Smooth muscle cell (in vitro differentiated cells): ENCODE results near the gene COPZ1. TPM values are rescaled to one million over a fixed set of nuclear protein-coding genes. Genes with fewer than 3 reads are reported as not detected.

Experiments
- DNase-seq: peaks from one replicate; lab custom pipeline; 2025; ENCODE audit not compliant: unreplicated experiment; lab: John Stamatoyannopoulos, UW
- H2AFZ ChIP-seq: fragments of 200-600 bp; sonication (generic); 2 replicates; pipeline ENCODE4 v1.6.0; 2016; ENCODE audit warnings: antibody characterized with exemption, low read depth, mild to moderate bottlenecking
- H3F3A ChIP-seq: fragments of 200-600 bp; sonication (generic); 2 replicates; pipeline ENCODE4 v1.6.0; 2017; ENCODE audit warnings: antibody characterized with exemption, low read depth
- H3K27ac ChIP-seq: fragments of 200-600 bp; sonication (generic); 2 replicates; pipeline ENCODE4 v1.5.1; 2016; ENCODE audit warnings: low read depth, mild to moderate bottlenecking
- H3K27me3 ChIP-seq: fragments of 200-600 bp; sonication (generic); 2 replicates; pipeline ENCODE4 v1.6.1; 2016; ENCODE audit warnings: low read depth, mild to moderate bottlenecking
- H3K36me3 ChIP-seq: fragments of 200-600 bp; sonication (generic); 2 replicates; pipeline ENCODE4 v1.5.1; 2016; ENCODE audit warnings: low read depth
- H3K4me1 ChIP-seq: fragments of 200-600 bp; sonication (generic); 2 replicates; pipeline ENCODE4 v1.5.1; 2016; ENCODE audit warnings: low read depth
- H3K4me2 ChIP-seq: fragments of 200-600 bp; sonication (generic); 2 replicates; pipeline ENCODE4 v1.6.0; 2016; ENCODE audit warnings: mild to moderate bottlenecking
- H3K4me3 ChIP-seq: fragments of 200-600 bp; sonication (generic); 2 replicates; pipeline ENCODE4 v1.5.1; 2016; ENCODE audit warnings: mild to moderate bottlenecking
- H3K79me2 ChIP-seq: fragments of 200-600 bp; sonication (generic); 2 replicates; pipeline ENCODE4 v1.6.0; 2016; ENCODE audit warnings: low read depth, mild to moderate bottlenecking
- H3K9ac ChIP-seq: fragments of 200-600 bp; sonication (generic); 2 replicates; pipeline ENCODE4 v1.6.0; 2016; ENCODE audit warnings: low read depth
- H3K9me3 ChIP-seq: fragments of 200-600 bp; sonication (generic); replicated peaks from 2 replicates; pipeline ENCODE4 v1.5.1; 2016; ENCODE audit warnings: low read depth
- H4K20me1 ChIP-seq: fragments of 200-600 bp; sonication (generic); 2 replicates; pipeline ENCODE4 v1.6.0; 2016; ENCODE audit warnings: low read depth
- CTCF ChIP-seq: fragments of 200-600 bp; sonication (generic); IDR thresholded peaks from 2 replicates; pipeline ENCODE4 v1.5.1; 2017; ENCODE audit warnings: borderline replicate concordance, mild to moderate bottlenecking, antibody characterized with exemption; ENCODE audit not compliant: insufficient read depth, poor library complexity, severe bottlenecking
- WGBS: methylation state at CpG from one replicate; pipeline ENCODE4 v1.1.7; 2016; ENCODE audit warnings: low lambda C conversion rate; 5-methylcytosine and 5-hydroxymethylcytosine counted together
- polyA plus RNA-seq: library from polyadenylated mRNA; unstranded; fragments of >200 nt; fragmentation: Nextera tagmentation; extraction: Ambion mirVana; gene quantifications from 2 replicates; pipeline ENCODE4 v1.2.1, GENCODE V29; 2016
- total RNA-seq: library from RNA; depleted of rRNA; stranded (reverse); fragments of >200 nt; gene quantifications from 2 replicates; pipeline ENCODE4 v1.2.3, GENCODE V29; 2014

The COPZ1 gene
- total and polyA plus RNA-seq, 2 experiments from 2014 or later, result 147 to 214 TPM

GRCh38 chr12:54300225-54300731, 24.7 kb upstream of the COPZ1 start:
- Histone ChIP-seq H3K9ac (no peak overlapping the region), H3K36me3 (no peaks in the 10 kb centered on the region), H3K4me3 (peak overlapping the region; percentile 34), H3K27me3 (no peaks in the 10 kb centered on the region), H3K4me1 (peaks cover 26% of the 10 kb centered on the region), H4K20me1 (no peaks in the 10 kb centered on the region), H3K27ac (no peak overlapping the region), H3F3A (no peaks in the 10 kb centered on the region), H3K4me2 (peak overlapping the region; percentile 82), H3K9me3 (no peaks in the 10 kb centered on the region), H3K79me2 (no peaks in the 10 kb centered on the region), H2AFZ (peak overlapping the region; percentile 40)
- no peak for TF ChIP-seq CTCF
- 50% methylated on average over 3 of the region's 3 CpGs for WGBS
- no peak for DNase-seq

GRCh38 chr12:54300732-54301427, 24.1 kb upstream of the COPZ1 start, which contains the start of gene NFE2:
Gene NFE2 (minus strand): TSS chr12:54301015. CDS start chr12:54295248, 5,767 bp downstream.
- H3K9ac ChIP-seq, result no peak within 1 kb of the TSS

GRCh38 chr12:54301428-54302048, 23.4 kb upstream of the COPZ1 start:
- Histone ChIP-seq H3K27ac (no peak overlapping the region), H3K4me2 (peak overlapping the region; percentile 82), H3K79me2 (no peaks in the 10 kb centered on the region), H3F3A (no peaks in the 10 kb centered on the region), H4K20me1 (no peaks in the 10 kb centered on the region), H3K36me3 (no peaks in the 10 kb centered on the region), H2AFZ (no peak overlapping the region), H3K4me1 (peaks cover 26% of the 10 kb centered on the region), H3K9me3 (no peaks in the 10 kb centered on the region), H3K27me3 (no peaks in the 10 kb centered on the region), H3K9ac (no peak overlapping the region), H3K4me3 (no peak overlapping the region)
- no peak for TF ChIP-seq CTCF
- WGBS, result 50% methylated on average over 1 of the region's 1 CpG
- DNase-seq, result no peak

More at GRCh38 chr12:54300732-54301427, 24.1 kb upstream of the COPZ1 start, which contains the start of gene NFE2:
- H3K4me1 ChIP-seq, result peaks cover 26% of the 10 kb centered on the region
- peak; percentile 11 for DNase-seq
- H3K36me3 ChIP-seq, result no peaks in the 10 kb centered on the region
- no peaks in the 10 kb centered on the region for H3F3A ChIP-seq
- peak within 1 kb of the TSS; percentile 34 for H3K4me3 ChIP-seq
- no peak within 1 kb of the TSS for H3K27ac ChIP-seq
- no peaks in the 10 kb centered on the region for H4K20me1 ChIP-seq
- H3K4me2 ChIP-seq, result peak within 1 kb of the TSS; percentile 82
- H2AFZ ChIP-seq, result peak within 1 kb of the TSS; percentile 40
- H3K79me2 ChIP-seq, result no peaks in the 10 kb centered on the region
- no peaks in the 10 kb centered on the region for H3K9me3 ChIP-seq
- H3K27me3 ChIP-seq, result no peaks in the 10 kb centered on the region
- TF ChIP-seq CTCF, result no peak
- WGBS, result 6% methylated on average over 15 of the region's 26 CpGs
